Ascending aorta (tissue), 2 donors: ENCODE data around the gene IL10RA. TPM values are rescaled to one million over a fixed set of nuclear protein-coding genes. Genes with fewer than 3 reads are reported as not detected.
A peak's percentile ranks its signal among the peaks of the same experiment; 100 is the strongest.

Experiments
- DNase-seq, 2 donors: peaks; one replicate each; pipeline ENCODE4 v3.0.0-alpha.2; 2019; ENCODE audit warnings: low spot score in 2 of 2
- H3K27ac ChIP-seq, 2 donors: fragments of 200-600 bp; sonication (generic); one replicate each; pipeline ENCODE4 v1.5.1; 2016 to 2017; ENCODE audit warnings: mild to moderate bottlenecking in 1 of 2
- H3K27me3 ChIP-seq: fragments of 200-600 bp; sonication (generic); one replicate; pipeline ENCODE4 v1.5.1; 2017
- H3K36me3 ChIP-seq, 2 donors: fragments of 200-600 bp; sonication (generic); one replicate each; pipeline ENCODE4 v1.5.1; 2016
- H3K4me1 ChIP-seq, 2 donors: fragments of 200-600 bp; sonication (generic); one replicate each; pipeline ENCODE4 v1.5.1; 2016 to 2017; ENCODE audit warnings: mild to moderate bottlenecking in 1 of 2
- H3K4me3 ChIP-seq, 2 donors: fragments of 200-600 bp; sonication (generic); one replicate each; pipeline ENCODE4 v1.5.1; 2016 to 2017; ENCODE audit warnings: mild to moderate bottlenecking in 1 of 2
- H3K9me3 ChIP-seq, 2 donors: fragments of 200-600 bp; sonication (generic); one replicate each; pipeline ENCODE4 v1.5.1; 2016
- intact Hi-C: fragments of 100-400 bp; cut with DNase I; formaldehyde crosslinking; loops from one replicate; pipeline ENCODE4 v1.15.1; 2023
- total RNA-seq: library from RNA; depleted of rRNA; stranded (reverse); fragments of >200 nt; gene quantifications from one replicate; pipeline ENCODE4 v1.1.0, GENCODE V29; 2016
- TF ChIP-seq, protein P1 (sequence below), 3 experiments: fragments of 200-600 bp in 2 of 3; fragments of 450-650 bp in 1 of 3; sonication (generic) in 2 of 3; IDR thresholded peaks; one replicate each; pipeline ENCODE4 v1.5.1; 2016 to 2019; ENCODE audit warnings: antibody characterized with exemption in 3 of 3, mild to moderate bottlenecking in 1 of 3, moderate library complexity in 1 of 3

IL10RA gene
- total RNA-seq, 1 donor from 2014 or later: 38.6 TPM

DNA sequence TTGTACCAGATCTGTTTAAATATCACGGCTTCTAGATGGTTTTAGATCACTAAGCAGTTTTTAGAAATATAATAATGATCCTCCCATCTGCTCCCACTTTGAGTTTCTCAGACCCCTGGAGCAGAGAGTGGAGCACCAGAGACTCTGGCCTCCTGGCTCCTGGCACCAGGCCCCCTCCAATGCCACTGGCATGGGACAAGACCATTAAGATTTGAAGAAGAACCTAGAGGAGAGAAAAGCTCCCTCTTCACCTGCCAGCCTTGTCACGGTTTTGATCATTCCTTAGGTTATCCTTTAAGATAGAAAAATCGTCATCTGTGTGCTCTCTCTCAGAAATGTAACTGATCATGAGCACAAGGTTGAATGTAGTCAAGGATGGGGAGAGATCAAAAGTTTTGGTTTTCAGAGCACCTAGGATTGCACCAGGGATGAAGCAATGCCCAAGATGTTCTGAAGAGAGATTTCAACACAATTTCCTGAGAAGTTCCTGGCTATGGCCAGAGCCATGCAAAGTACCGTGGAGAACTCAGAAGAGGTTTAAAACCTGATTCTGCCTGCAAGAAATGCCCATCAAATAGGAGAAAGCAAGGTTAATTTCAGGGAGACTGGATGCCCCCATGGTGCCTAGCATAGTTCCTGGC, 22.2 kb downstream of the IL10RA start:
- intact Hi-C loops: no loop called here
- H3K9me3 ChIP-seq: no peaks in the 10 kb centered on the region
- H3K36me3 ChIP-seq: no peaks in the 10 kb centered on the region
- TF ChIP-seq, protein P1, sequence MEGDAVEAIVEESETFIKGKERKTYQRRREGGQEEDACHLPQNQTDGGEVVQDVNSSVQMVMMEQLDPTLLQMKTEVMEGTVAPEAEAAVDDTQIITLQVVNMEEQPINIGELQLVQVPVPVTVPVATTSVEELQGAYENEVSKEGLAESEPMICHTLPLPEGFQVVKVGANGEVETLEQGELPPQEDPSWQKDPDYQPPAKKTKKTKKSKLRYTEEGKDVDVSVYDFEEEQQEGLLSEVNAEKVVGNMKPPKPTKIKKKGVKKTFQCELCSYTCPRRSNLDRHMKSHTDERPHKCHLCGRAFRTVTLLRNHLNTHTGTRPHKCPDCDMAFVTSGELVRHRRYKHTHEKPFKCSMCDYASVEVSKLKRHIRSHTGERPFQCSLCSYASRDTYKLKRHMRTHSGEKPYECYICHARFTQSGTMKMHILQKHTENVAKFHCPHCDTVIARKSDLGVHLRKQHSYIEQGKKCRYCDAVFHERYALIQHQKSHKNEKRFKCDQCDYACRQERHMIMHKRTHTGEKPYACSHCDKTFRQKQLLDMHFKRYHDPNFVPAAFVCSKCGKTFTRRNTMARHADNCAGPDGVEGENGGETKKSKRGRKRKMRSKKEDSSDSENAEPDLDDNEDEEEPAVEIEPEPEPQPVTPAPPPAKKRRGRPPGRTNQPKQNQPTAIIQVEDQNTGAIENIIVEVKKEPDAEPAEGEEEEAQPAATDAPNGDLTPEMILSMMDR (IDR thresholded peaks at IDR 0.05): no peak
- H3K27ac ChIP-seq: no peak overlapping the region
- no peak for DNase-seq
- no peak overlapping the region for H3K4me3 ChIP-seq
- H3K4me1 ChIP-seq: no peaks in the 10 kb centered on the region
- H3K27me3 ChIP-seq: no peaks in the 10 kb centered on the region

DNA sequence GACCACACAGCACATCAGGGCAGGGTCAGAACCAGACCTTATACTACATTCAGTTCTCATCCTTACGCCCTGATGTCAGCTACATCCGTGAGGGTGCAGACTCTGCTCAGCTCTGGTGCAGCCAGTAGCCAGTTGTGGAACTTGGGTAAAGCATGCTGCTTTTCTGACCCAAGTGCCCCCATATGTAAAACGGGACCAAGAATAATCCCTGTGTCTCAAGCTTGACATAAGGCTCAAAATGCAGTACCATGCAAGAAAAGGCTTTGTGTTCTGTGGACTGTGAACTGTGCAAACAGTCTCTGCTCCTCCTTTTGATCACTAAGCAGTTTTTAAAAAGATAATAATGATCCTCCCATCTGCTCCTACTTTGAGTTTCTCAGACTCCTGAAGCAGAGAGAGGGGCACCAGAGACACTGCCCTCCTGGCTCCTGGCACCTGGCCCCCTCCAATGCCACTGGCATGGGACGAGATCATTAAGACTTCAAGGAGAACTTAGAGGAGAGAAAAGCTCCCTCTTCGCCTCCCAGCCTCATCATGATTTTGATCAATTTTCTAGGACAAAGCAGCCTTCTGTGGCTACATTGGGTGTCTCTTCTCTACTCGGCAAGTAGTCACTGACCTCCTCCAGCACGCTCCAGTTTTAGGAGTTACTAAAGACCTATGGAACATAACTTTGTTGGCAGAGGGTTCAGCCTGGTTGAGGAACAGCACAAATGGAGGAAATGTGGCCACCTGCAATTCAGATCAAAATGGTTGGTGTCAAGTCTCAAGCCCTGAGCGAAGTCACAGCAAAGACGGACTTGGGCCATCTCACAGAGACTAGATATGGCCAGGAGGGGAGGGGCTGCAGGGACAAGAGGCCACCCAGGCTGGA, 23.9 kb downstream of the IL10RA start:
- H3K27me3 ChIP-seq: no peaks in the 10 kb centered on the region

DNA sequence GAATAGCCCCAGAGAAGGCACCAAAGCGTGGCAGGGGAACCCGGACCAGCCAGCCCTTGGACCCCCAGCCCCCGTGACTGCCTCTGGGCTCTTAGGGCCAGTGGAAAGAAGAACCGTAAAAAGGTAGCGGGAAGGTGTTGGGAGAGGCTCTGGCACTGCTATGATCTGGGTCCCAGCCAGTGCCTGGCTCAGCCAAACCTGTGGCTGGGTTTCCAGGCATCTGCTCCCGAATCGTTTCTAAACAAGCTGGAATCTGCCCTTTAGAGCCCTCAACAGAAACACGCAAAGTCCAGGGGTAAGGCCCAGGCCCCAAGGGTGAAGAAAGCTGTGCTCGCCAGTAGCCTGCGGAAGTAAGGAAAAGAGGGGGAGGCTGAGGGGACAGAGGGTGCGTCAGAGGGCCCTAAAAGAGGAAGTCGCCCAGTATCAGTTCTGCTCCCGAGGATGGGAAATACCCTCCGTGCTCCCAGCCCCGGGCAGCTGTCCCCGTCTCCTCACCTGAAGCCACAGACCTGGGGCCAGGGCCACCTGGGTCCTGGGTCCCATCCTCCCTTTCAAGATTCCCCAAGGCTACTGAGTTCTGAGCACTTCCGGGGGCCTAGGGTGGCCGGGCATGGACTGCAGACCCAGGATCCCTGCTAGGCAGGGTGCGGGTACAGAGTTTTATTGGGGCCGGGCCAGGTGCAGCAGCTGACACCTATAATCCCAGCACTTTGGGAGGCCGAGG, 24.7 kb downstream of the IL10RA start:
- Histone ChIP-seq H3K27me3 (no peaks in the 10 kb centered on the region), H3K4me3 (no peak overlapping the region), H3K36me3 (no peaks in the 10 kb centered on the region), H3K4me1 (no peaks in the 10 kb centered on the region), H3K9me3 (no peaks in the 10 kb centered on the region), H3K27ac (peak overlapping the region; percentile 57 to 73)
- peak; percentile 42 to 74 for DNase-seq
- intact Hi-C loops: no loop called here
- TF ChIP-seq, protein P1 (IDR thresholded peaks at IDR 0.05): no peak

More for the DNA sequence above, 23.9 kb downstream of the IL10RA start:
- no peaks in the 10 kb centered on the region for H3K4me1 ChIP-seq
- peak overlapping the region; percentile 57 to 73 for H3K27ac ChIP-seq
- no peaks in the 10 kb centered on the region for H3K36me3 ChIP-seq
- H3K4me3 ChIP-seq: no peak overlapping the region
- no peaks in the 10 kb centered on the region for H3K9me3 ChIP-seq
- intact Hi-C loops: no loop called here
- no peak for DNase-seq
- TF ChIP-seq, protein P1 (IDR thresholded peaks at IDR 0.05): no peak

DNA sequence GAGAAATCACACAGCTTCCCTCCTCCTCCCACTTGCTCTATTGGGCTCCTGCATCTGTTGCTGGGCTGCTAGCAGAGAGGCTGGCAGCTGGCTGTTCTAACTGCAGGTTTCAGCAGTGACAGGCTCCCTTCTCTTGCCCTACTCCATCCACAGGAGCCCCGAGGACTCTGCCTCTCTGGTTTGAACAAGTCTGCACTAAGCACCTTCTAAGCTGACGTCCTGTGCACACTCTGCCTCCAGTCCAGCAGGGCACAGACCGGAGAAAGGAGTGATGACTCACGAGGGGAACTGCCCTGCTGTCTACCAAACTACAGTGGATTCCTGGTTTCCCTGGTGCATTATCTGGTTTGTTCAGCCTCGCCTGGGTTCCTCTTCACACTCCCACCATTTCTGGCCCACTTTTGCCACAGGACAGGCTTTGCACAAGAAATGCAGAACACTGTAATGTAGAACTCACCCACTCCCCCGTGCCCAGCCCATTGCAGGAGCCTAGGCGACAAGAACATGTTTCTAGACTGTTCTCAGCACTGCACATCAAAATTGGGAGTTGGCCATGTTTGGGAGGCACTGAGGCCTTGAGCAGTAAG, 26.0 kb downstream of the IL10RA start:
- Histone ChIP-seq H3K27me3 (no peaks in the 10 kb centered on the region), H3K27ac (peak overlapping the region; percentile 27 to 47), H3K4me3 (no peak overlapping the region), H3K4me1 (no peaks in the 10 kb centered on the region), H3K36me3 (no peaks in the 10 kb centered on the region), H3K9me3 (no peaks in the 10 kb centered on the region)
- TF ChIP-seq, protein P1 (IDR thresholded peaks at IDR 0.05): no peak
- intact Hi-C loops: no loop called here
- peak; percentile 46 to 71 for DNase-seq

DNA sequence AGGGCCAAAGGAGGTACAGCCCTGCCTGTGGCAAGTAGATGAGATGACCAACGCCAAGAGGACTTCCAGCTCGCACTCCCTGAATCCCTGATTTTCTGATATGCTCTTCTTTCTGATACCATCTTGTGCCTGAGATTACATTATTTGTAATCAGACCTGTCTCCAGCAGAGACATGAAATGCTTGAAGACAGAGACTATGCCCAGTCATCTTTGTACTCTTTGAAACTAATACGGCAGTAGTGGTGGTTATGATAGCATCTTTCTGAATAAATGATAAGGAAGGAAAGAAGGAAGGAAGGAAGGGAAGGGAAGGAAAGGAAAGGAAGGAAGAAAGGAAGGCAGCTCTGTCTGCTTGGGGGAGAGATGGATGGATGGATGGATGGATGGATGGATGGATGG, 27.8 kb downstream of the IL10RA start:
- no peak overlapping the region for H3K4me3 ChIP-seq
- no peaks in the 10 kb centered on the region for H3K27me3 ChIP-seq
- TF ChIP-seq, protein P1 (IDR thresholded peaks at IDR 0.05): no peak
- no peak overlapping the region for H3K27ac ChIP-seq
- intact Hi-C loops: no loop called here
- no peaks in the 10 kb centered on the region for H3K36me3 ChIP-seq
- no peaks in the 10 kb centered on the region for H3K4me1 ChIP-seq
- H3K9me3 ChIP-seq: no peaks in the 10 kb centered on the region
- DNase-seq: no peak
